SK-N-SH treated with all-trans-retinoic acid at 6 μM for 48 hours (cell line): ENCODE measurements around the gene HK2.
A peak's percentile ranks its signal among the peaks of the same experiment; 100 is the strongest.
"Not testable (repeated sequence)": the region's sequence is repeated elsewhere in the genome, so short reads cannot be mapped to it uniquely, and the experiment has no call there.

ENCODE experiments used
- ATAC-seq: fragments of 200-7000 bp; cut with Tn5 transposase; 3 replicates; pipeline ENCODE4 v1.9.1; 2020; ENCODE audit warnings: mild to moderate bottlenecking, moderate library complexity
- ARNTL ChIP-seq: fragments of 450-650 bp; formaldehyde crosslinking; IDR thresholded peaks from 2 replicates; pipeline ENCODE4 v1.5.0; 2020; ENCODE audit warnings: low read depth, mild to moderate bottlenecking, moderate library complexity, borderline replicate concordance
- BACH2 ChIP-seq: fragments of 250-450 bp; sonication (Bioruptor Pico); IDR thresholded peaks from 2 replicates; pipeline ENCODE4 v1.9.0; 2021; ENCODE audit warnings: mild to moderate bottlenecking, borderline replicate concordance
- CREB5 ChIP-seq: fragments of 250-450 bp; sonication (Bioruptor Pico); IDR thresholded peaks from 2 replicates; pipeline ENCODE4 v1.5.1; 2020; ENCODE audit warnings: low read depth, mild to moderate bottlenecking, moderate library complexity
- CSDC2 ChIP-seq: fragments of 250-450 bp; sonication (Bioruptor Pico); IDR thresholded peaks from 2 replicates; pipeline ENCODE4 v1.5.0; 2020; ENCODE audit warnings: mild to moderate bottlenecking, moderate library complexity
- ESRRG ChIP-seq: fragments of 250-450 bp; sonication (Bioruptor Pico); IDR thresholded peaks from 2 replicates; pipeline ENCODE4 v1.6.1; 2021; ENCODE audit warnings: mild to moderate bottlenecking
- PATZ1 ChIP-seq: fragments of 250-450 bp; sonication (Bioruptor Pico); IDR thresholded peaks from 2 replicates; pipeline ENCODE4 v1.8.0; 2020; ENCODE audit warnings: mild to moderate bottlenecking, moderate library complexity, borderline replicate concordance
- PPARA ChIP-seq: fragments of 250-450 bp; sonication (Bioruptor Pico); IDR thresholded peaks from 2 replicates; pipeline ENCODE4 v1.5.0; 2020; ENCODE audit warnings: mild to moderate bottlenecking, borderline replicate concordance
- RARB ChIP-seq: fragments of 250-450 bp; sonication (Bioruptor Pico); IDR thresholded peaks from 2 replicates; pipeline ENCODE4 v1.8.0; 2021; ENCODE audit warnings: mild to moderate bottlenecking, moderate library complexity
- SNAI2 ChIP-seq: fragments of 250-450 bp; sonication (Bioruptor Pico); IDR thresholded peaks from 2 replicates; pipeline ENCODE4 v1.5.0; 2020; ENCODE audit warnings: mild to moderate bottlenecking, moderate library complexity
- TCF4 ChIP-seq: fragments of 250-450 bp; sonication (Bioruptor Pico); IDR thresholded peaks from 2 replicates; pipeline ENCODE4 v1.8.0; 2021; ENCODE audit warnings: mild to moderate bottlenecking, moderate library complexity, borderline replicate concordance
- TOX ChIP-seq: fragments of 250-450 bp; sonication (Bioruptor Pico); IDR thresholded peaks from 2 replicates; pipeline ENCODE4 v1.8.0; 2021; ENCODE audit warnings: mild to moderate bottlenecking, moderate library complexity, borderline replicate concordance
- ZC3H10 ChIP-seq: fragments of 250-450 bp; sonication (Bioruptor Pico); IDR thresholded peaks from 2 replicates; pipeline ENCODE4 v1.5.1; 2021; ENCODE audit warnings: mild to moderate bottlenecking, moderate library complexity
- ZFP3 ChIP-seq: fragments of 250-450 bp; sonication (Bioruptor Pico); IDR thresholded peaks from 2 replicates; pipeline ENCODE4 v1.5.0; 2020; ENCODE audit warnings: mild to moderate bottlenecking, moderate library complexity
- ZFP30 ChIP-seq: fragments of 450-650 bp; formaldehyde crosslinking; IDR thresholded peaks from 2 replicates; pipeline ENCODE4 v1.5.0; 2022; ENCODE audit warnings: mild to moderate bottlenecking, moderate library complexity
- TF ChIP-seq, protein P1 (sequence below): fragments of 250-450 bp; sonication (Bioruptor Pico); IDR thresholded peaks from 2 replicates; pipeline ENCODE4 v1.5.0; 2020; ENCODE audit warnings: mild to moderate bottlenecking, moderate library complexity
- TF ChIP-seq, protein P2 (sequence below): fragments of 250-450 bp; sonication (Bioruptor Pico); IDR thresholded peaks from 2 replicates; pipeline ENCODE4 v1.5.1; 2021; ENCODE audit warnings: mild to moderate bottlenecking, moderate library complexity
- TF ChIP-seq, protein P3 (sequence below): fragments of 250-450 bp; sonication (Bioruptor Pico); IDR thresholded peaks from 2 replicates; pipeline ENCODE4 v1.8.0; 2021; ENCODE audit warnings: low read depth, mild to moderate bottlenecking, moderate library complexity, borderline replicate concordance

The HK2 gene

GRCh38 chr2:74894272-74894981, 60.5 kb downstream of the HK2 start:
- no peak for TF ChIP-seq ZFP30
- no peak for TF ChIP-seq BACH2
- TF ChIP-seq ZFP3 (CRISPR knock-in tag), result no peak
- TF ChIP-seq CSDC2 (CRISPR knock-in tag), result no peak
- ATAC-seq, result peak; percentile 77

DNA sequence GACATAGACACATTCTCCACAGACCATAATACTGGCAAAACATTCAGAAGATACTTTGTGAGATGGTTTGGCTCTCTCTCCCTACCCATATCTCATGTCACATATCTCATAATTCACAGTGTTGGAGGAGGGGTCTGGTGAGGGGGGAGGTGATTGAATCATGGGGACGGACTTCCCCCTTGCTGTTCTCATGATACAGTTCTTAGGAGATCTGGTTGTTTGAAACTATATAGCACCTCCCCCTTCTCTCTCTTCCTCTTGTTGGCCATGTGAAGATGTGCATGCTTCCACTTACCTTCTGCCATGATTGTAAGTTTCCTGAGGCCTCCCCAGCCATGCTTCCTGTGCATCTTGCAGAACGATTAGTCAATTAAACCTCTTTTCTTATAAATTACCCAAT, 61.1 kb downstream of the HK2 start:
- TF ChIP-seq SNAI2 (CRISPR knock-in tag) (no peak), ARNTL (CRISPR knock-in tag) (no peak), TOX (CRISPR knock-in tag) (no peak), ZFP30 (no peak), ESRRG (CRISPR knock-in tag) (no peak), ZC3H10 (CRISPR knock-in tag) (no peak), BACH2 (no peak), CREB5 (no peak), ZFP3 (CRISPR knock-in tag) (no peak)
- ATAC-seq, result peak; percentile 12; the same call in 1 of the 3 replicates

- TF ChIP-seq ZC3H10 (CRISPR knock-in tag) (no peak), ESRRG (CRISPR knock-in tag) (no peak), TCF4 (CRISPR knock-in tag) (no peak), PATZ1 (CRISPR knock-in tag) (no peak), SNAI2 (CRISPR knock-in tag) (no peak), PPARA (CRISPR knock-in tag) (no peak), RARB (no peak), CREB5 (no peak), BACH2 (no peak), TOX (CRISPR knock-in tag) (no peak)
- TF ChIP-seq, protein P1, sequence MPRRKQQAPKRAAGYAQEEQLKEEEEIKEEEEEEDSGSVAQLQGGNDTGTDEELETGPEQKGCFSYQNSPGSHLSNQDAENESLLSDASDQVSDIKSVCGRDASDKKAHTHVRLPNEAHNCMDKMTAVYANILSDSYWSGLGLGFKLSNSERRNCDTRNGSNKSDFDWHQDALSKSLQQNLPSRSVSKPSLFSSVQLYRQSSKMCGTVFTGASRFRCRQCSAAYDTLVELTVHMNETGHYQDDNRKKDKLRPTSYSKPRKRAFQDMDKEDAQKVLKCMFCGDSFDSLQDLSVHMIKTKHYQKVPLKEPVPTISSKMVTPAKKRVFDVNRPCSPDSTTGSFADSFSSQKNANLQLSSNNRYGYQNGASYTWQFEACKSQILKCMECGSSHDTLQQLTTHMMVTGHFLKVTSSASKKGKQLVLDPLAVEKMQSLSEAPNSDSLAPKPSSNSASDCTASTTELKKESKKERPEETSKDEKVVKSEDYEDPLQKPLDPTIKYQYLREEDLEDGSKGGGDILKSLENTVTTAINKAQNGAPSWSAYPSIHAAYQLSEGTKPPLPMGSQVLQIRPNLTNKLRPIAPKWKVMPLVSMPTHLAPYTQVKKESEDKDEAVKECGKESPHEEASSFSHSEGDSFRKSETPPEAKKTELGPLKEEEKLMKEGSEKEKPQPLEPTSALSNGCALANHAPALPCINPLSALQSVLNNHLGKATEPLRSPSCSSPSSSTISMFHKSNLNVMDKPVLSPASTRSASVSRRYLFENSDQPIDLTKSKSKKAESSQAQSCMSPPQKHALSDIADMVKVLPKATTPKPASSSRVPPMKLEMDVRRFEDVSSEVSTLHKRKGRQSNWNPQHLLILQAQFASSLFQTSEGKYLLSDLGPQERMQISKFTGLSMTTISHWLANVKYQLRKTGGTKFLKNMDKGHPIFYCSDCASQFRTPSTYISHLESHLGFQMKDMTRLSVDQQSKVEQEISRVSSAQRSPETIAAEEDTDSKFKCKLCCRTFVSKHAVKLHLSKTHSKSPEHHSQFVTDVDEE (CRISPR knock-in tag), result no peak
- TF ChIP-seq, protein P2, sequence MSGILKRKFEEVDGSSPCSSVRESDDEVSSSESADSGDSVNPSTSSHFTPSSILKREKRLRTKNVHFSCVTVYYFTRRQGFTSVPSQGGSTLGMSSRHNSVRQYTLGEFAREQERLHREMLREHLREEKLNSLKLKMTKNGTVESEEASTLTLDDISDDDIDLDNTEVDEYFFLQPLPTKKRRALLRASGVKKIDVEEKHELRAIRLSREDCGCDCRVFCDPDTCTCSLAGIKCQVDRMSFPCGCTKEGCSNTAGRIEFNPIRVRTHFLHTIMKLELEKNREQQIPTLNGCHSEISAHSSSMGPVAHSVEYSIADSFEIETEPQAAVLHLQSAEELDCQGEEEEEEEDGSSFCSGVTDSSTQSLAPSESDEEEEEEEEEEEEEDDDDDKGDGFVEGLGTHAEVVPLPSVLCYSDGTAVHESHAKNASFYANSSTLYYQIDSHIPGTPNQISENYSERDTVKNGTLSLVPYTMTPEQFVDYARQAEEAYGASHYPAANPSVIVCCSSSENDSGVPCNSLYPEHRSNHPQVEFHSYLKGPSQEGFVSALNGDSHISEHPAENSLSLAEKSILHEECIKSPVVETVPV (CRISPR knock-in tag), result no peak
- TF ChIP-seq, protein P3, sequence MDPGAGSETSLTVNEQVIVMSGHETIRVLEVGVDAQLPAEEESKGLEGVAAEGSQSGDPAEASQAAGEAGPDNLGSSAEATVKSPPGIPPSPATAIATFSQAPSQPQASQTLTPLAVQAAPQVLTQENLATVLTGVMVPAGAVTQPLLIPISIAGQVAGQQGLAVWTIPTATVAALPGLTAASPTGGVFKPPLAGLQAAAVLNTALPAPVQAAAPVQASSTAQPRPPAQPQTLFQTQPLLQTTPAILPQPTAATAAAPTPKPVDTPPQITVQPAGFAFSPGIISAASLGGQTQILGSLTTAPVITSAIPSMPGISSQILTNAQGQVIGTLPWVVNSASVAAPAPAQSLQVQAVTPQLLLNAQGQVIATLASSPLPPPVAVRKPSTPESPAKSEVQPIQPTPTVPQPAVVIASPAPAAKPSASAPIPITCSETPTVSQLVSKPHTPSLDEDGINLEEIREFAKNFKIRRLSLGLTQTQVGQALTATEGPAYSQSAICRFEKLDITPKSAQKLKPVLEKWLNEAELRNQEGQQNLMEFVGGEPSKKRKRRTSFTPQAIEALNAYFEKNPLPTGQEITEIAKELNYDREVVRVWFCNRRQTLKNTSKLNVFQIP, result no peak
- TF ChIP-seq, all 23 proteins: peak for 0
- ATAC-seq, result no peak
These were observed 62.3 kb downstream of the HK2 start for GRCh38 chr2:74896232-74896631.

DNA sequence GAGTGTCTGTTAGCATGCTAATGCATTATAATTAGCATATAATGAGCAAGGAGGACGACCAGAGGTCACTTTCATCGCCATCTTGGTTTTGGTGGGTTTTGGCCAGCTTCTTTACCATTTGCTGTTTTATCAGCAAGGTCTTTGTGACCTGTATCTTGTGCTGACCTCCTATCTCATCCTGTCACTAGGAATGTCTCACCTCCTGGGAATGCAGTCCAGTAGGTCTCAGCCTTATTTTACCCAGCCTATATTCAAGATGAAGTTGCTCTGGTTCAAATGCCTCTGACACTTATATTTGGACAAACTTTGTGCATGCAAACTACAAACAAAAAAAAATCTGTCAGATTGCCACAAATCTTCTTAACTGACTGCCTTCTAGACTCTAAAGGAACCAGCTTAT, 66.3 kb downstream of the HK2 start:
- not testable (repeated sequence) for ATAC-seq
